Neural cell (in vitro differentiated cells): ENCODE data around the gene SAMD4A.

ENCODE experiments used
- EP300 ChIP-seq: fragments of 450-650 bp; conservative IDR thresholded peaks from 2 replicates; pipeline ENCODE4 v1.6.1; 2014; ENCODE audit warnings: antibody characterized with exemption, mild to moderate bottlenecking, moderate library complexity; ENCODE audit not compliant: poor library complexity, severe bottlenecking
- MXI1 ChIP-seq: fragments of 450-650 bp; conservative IDR thresholded peaks from 2 replicates; pipeline ENCODE4 v1.6.1; 2014; ENCODE audit warnings: antibody characterized with exemption, mild to moderate bottlenecking; ENCODE audit not compliant: poor library complexity, severe bottlenecking
- POLR2AphosphoS5 ChIP-seq: IDR thresholded peaks from 2 replicates; pipeline ENCODE4 v1.6.1; 2012
- TF ChIP-seq, protein P1 (sequence below): fragments of 450-650 bp; IDR thresholded peaks from 2 replicates; pipeline ENCODE4 v1.5.1; 2014; ENCODE audit warnings: antibody characterized with exemption, mild to moderate bottlenecking, moderate library complexity; ENCODE audit not compliant: poor library complexity, severe bottlenecking

DNA sequence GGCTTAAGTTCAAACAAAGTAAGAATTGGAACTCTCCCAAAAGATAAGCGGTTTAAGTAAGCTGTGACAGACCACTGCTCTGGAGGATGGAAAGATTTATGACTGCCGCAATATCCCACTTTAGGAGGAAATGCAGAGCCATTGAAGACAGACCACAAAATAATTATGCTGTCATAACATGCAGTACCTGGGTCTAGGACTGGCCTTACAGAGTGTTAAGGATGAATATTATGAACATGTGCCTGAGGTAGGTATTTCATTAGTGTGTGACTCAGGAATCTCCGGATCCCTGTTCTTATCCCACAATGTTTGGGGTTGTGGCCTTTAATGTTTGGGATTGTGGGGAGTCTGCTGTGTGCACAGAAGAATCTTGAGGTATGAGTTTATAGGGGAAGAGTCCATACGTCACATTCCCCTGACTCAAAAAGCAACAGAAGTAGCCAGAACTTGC is 114.9 kb downstream of the SAMD4A start:
- TF ChIP-seq POLR2AphosphoS5 (no peak), MXI1 (no peak), EP300 (no peak)
- TF ChIP-seq, protein P1, sequence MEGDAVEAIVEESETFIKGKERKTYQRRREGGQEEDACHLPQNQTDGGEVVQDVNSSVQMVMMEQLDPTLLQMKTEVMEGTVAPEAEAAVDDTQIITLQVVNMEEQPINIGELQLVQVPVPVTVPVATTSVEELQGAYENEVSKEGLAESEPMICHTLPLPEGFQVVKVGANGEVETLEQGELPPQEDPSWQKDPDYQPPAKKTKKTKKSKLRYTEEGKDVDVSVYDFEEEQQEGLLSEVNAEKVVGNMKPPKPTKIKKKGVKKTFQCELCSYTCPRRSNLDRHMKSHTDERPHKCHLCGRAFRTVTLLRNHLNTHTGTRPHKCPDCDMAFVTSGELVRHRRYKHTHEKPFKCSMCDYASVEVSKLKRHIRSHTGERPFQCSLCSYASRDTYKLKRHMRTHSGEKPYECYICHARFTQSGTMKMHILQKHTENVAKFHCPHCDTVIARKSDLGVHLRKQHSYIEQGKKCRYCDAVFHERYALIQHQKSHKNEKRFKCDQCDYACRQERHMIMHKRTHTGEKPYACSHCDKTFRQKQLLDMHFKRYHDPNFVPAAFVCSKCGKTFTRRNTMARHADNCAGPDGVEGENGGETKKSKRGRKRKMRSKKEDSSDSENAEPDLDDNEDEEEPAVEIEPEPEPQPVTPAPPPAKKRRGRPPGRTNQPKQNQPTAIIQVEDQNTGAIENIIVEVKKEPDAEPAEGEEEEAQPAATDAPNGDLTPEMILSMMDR = no peak
